Activated naive CD8-positive, alpha-beta T cell treated with anti-CD3 and anti-CD28 coated beads, Interleukin-2, amount 50 U/mL, for 24 hours (primary cell): ENCODE data around the gene SHB.
A peak's percentile ranks its signal among the peaks of the same experiment; 100 is the strongest.

ENCODE experiments used
- ATAC-seq: fragments of 150-1000 bp; cut with Tn5 transposase; one replicate; pipeline ENCODE4 v1.10.0; 2021
- DNase-seq: peaks from one replicate; pipeline ENCODE4 v3.0.0; 2021
- H3K27ac Mint-ChIP-seq: one replicate; pipeline ENCODE4 v1.8.0; 2021; ENCODE audit warnings: mild to moderate bottlenecking, mixed read lengths
- H3K27me3 Mint-ChIP-seq: one replicate; pipeline ENCODE4 v1.8.0; 2021; ENCODE audit warnings: mixed read lengths
- H3K36me3 Mint-ChIP-seq: one replicate; pipeline ENCODE4 v1.8.0; 2021; ENCODE audit warnings: low read depth, mixed read lengths
- H3K4me1 Mint-ChIP-seq: one replicate; pipeline ENCODE4 v1.8.0; 2021; ENCODE audit warnings: mixed read lengths
- H3K4me3 Mint-ChIP-seq: one replicate; pipeline ENCODE4 v1.8.0; 2021; ENCODE audit warnings: mild to moderate bottlenecking, moderate library complexity, mixed read lengths
- H3K9me3 Mint-ChIP-seq: one replicate; pipeline ENCODE4 v1.8.0; 2021; ENCODE audit warnings: mixed read lengths

The SHB gene

GRCh38 chr9:37927132-37927531, 141.9 kb downstream of the SHB start:
- H3K4me3 Mint-ChIP-seq, result no peak overlapping the region
- no peaks in the 10 kb centered on the region for H3K4me1 Mint-ChIP-seq
- DNase-seq, result no peak
- H3K36me3 Mint-ChIP-seq, result no peaks in the 10 kb centered on the region
- no peaks in the 10 kb centered on the region for H3K9me3 Mint-ChIP-seq
- ATAC-seq, result no peak
- no peaks in the 10 kb centered on the region for H3K27me3 Mint-ChIP-seq
- H3K27ac Mint-ChIP-seq, result no peak overlapping the region

- no peak overlapping the region for H3K4me3 Mint-ChIP-seq
- ATAC-seq (no peak), DNase-seq (no peak)
- H3K27ac Mint-ChIP-seq, result no peak overlapping the region
- no peaks in the 10 kb centered on the region for H3K9me3 Mint-ChIP-seq
- no peaks in the 10 kb centered on the region for H3K27me3 Mint-ChIP-seq
- no peaks in the 10 kb centered on the region for H3K4me1 Mint-ChIP-seq
- no peaks in the 10 kb centered on the region for H3K36me3 Mint-ChIP-seq
These were observed 142.3 kb downstream of the SHB start for GRCh38 chr9:37926737-37927118.

DNA sequence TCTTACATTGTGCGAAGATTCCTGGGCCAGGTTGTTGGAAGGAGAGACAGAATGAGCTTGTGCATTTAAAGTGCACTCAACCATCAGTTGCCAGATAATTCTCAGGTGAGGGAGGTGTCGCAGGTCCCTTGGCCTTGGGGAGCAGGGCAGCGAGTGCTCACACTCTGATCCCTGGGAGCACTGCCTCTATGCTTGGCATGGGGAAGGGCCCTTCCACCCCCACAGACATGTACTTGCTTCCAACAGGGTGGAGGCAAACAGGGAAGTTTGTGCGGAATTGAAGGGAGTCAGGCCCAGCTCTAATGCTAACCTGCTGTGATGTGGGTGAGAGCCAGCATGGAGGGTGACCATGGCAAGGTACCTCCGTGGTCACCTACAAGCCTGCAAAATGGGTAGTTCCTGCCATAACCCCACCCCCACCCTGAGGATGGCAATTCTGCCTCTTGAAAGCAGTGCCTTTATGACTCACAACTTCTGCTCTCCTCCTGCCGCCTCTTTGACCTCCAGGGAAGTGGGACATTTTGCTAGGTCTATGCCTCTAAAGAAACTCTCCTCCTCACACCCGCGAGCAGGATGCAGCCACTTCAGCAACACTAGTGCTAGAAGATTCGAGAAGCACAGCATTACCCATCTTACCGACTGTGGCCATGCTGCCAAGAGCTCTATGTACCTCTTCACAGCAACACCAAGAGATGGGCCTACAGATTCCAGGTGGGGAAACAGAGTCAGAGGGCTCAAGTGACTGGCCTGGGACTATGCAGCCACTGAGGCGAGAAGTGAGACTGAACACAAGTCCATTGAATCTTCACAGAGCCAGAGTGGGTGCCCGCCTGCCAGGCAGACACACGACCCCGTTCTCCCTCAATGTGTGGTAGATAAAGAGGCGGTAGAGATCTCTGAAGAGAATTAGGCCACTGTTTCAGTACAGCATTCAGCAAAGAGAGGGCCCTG, 143.0 kb downstream of the SHB start:
- Mint-ChIP-seq H3K9me3 (no peaks in the 10 kb centered on the region), H3K36me3 (no peaks in the 10 kb centered on the region), H3K27ac (no peak overlapping the region), H3K27me3 (no peaks in the 10 kb centered on the region), H3K4me1 (no peaks in the 10 kb centered on the region), H3K4me3 (no peak overlapping the region)
- ATAC-seq (no peak), DNase-seq (no peak)

GRCh38 chr9:37925006-37925405, 144.0 kb downstream of the SHB start:
- no peak for ATAC-seq
- Mint-ChIP-seq H3K4me1 (no peaks in the 10 kb centered on the region), H3K36me3 (no peaks in the 10 kb centered on the region), H3K9me3 (no peaks in the 10 kb centered on the region), H3K4me3 (no peak overlapping the region), H3K27ac (no peak overlapping the region), H3K27me3 (no peaks in the 10 kb centered on the region)
- DNase-seq, result no peak

DNA sequence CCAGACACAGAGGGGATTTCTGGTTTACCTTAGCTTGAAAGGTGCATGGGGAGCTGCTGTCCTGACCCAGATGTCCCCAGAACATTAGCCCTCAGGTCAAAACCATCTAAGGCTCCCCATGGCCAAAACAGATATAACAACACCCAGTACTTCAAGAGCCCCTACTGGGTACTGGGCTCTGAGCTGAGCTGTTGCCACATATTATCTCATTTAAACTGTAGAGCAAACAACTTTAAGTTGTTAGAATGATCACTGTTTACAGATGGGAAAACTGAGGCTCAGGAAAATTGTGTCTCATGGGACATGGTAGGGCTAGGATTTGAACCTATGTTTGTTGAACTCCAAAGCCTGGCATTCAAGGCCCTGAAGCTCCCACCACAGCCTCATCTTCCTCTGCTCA, 144.5 kb downstream of the SHB start:
- DNase-seq (no peak), ATAC-seq (no peak)
- H3K27ac Mint-ChIP-seq, result no peak overlapping the region
- no peaks in the 10 kb centered on the region for H3K9me3 Mint-ChIP-seq
- no peaks in the 10 kb centered on the region for H3K27me3 Mint-ChIP-seq
- H3K4me3 Mint-ChIP-seq, result no peak overlapping the region
- no peaks in the 10 kb centered on the region for H3K36me3 Mint-ChIP-seq
- H3K4me1 Mint-ChIP-seq, result no peaks in the 10 kb centered on the region

DNA sequence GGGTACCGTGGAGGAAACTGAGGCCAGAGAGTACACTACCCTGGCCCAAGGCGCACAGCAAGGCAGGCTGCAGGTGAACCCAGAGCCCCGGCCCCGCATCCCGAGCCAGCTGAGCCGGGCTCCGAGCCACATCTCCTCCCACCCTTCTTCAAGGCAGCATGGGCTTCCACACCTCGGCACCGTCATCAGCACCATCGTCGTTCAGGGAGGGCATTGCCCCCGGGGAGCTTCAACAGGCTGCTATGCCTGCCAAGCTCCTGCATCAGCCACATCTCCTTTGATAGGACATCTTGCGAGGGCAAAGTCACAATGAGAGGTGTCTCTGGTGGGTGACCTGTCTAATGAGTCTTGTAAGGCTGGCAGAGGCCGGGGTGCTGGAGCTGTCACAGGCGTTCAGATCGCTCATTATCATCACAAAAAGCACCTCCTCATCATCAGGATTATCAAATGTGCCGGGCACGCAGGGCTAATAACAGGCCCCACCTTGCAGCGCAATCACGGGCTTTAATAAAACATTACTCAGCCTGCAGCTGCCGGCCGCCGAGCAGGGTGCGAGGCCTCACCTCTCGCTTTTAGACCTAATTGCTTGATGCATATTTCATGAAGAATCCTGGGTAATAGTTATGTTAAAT, 145.1 kb downstream of the SHB start:
- Mint-ChIP-seq H3K4me1 (no peaks in the 10 kb centered on the region), H3K27ac (no peak overlapping the region), H3K27me3 (no peaks in the 10 kb centered on the region), H3K36me3 (no peaks in the 10 kb centered on the region), H3K9me3 (no peaks in the 10 kb centered on the region), H3K4me3 (no peak overlapping the region)
- DNase-seq (no peak), ATAC-seq (no peak)

- no peaks in the 10 kb centered on the region for H3K4me1 Mint-ChIP-seq
- H3K27ac Mint-ChIP-seq, result no peak overlapping the region
- H3K27me3 Mint-ChIP-seq, result no peaks in the 10 kb centered on the region
- DNase-seq (no peak), ATAC-seq (no peak)
- no peak overlapping the region for H3K4me3 Mint-ChIP-seq
- no peaks in the 10 kb centered on the region for H3K9me3 Mint-ChIP-seq
- no peaks in the 10 kb centered on the region for H3K36me3 Mint-ChIP-seq
These were observed 145.8 kb downstream of the SHB start for GRCh38 chr9:37923118-37923795.

- DNase-seq (no peak), ATAC-seq (no peak)
- Mint-ChIP-seq H3K4me1 (no peaks in the 10 kb centered on the region), H3K4me3 (no peak overlapping the region), H3K27me3 (no peaks in the 10 kb centered on the region), H3K36me3 (no peaks in the 10 kb centered on the region), H3K27ac (no peak overlapping the region), H3K9me3 (no peaks in the 10 kb centered on the region)
These were observed 146.5 kb downstream of the SHB start for GRCh38 chr9:37922363-37923117.

GRCh38 chr9:37921546-37922300, 147.3 kb downstream of the SHB start:
- Mint-ChIP-seq H3K9me3 (no peaks in the 10 kb centered on the region), H3K4me3 (no peak overlapping the region), H3K4me1 (no peaks in the 10 kb centered on the region), H3K27me3 (no peaks in the 10 kb centered on the region), H3K27ac (no peak overlapping the region), H3K36me3 (no peaks in the 10 kb centered on the region)
- no peak for ATAC-seq
- DNase-seq, result no peak

GRCh38 chr9:37921168-37921510, 147.9 kb downstream of the SHB start:
- DNase-seq (no peak), ATAC-seq (no peak)
- H3K4me3 Mint-ChIP-seq, result no peak overlapping the region
- no peaks in the 10 kb centered on the region for H3K4me1 Mint-ChIP-seq
- H3K9me3 Mint-ChIP-seq, result no peaks in the 10 kb centered on the region
- no peaks in the 10 kb centered on the region for H3K27me3 Mint-ChIP-seq
- H3K36me3 Mint-ChIP-seq, result no peaks in the 10 kb centered on the region
- no peak overlapping the region for H3K27ac Mint-ChIP-seq

DNA sequence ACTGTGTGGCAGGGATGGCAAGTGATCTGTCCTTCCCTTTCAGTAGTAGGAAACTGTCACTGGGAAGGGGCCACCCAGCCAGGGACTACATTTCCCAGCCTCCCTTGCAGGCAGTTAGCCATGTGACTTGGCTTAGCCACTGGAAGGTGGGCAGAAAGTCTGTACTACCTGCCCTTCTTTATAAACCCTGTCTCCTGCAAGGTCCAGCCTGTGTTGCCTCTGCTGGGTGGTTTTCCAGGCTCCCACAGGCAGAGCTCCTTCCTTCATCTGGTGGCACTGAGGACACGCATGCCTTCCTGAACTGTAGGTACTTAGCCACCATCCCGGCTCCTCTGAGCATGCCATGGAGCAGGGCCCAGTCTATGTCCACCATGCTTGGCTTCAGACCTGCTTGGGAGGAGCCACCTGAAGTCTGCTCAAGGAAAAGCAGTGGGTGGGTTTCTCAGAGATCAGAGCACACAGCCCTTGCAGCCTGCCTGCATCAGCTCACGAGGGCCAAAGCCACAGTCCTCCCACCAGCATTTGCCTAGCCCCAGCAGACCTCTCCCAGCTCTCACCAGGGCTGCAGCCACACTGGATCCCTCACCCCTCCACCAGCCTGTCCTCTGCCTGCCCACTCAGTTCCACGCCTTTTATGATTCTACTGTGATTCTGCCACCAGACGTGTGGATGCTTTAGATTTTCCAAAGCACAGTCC, 148.4 kb downstream of the SHB start:
- ATAC-seq, result no peak

DNA sequence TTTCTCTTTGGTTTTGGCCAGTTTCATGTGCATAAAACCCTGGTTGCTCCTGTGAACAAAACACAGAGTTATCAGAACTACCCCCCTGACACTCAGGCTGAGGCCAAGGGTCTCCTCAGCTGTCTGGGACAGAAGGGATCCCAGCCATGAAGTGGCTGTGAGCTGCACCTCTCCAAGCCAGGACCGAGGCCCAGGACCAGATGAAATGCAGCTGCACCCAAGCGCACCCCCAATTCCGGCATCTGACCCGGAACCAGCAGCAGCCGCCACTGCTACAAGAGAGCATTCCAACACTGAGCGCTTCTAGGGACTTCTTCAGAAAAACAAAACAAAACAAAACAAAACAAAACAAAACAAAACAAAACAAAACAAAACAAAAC, 149.1 kb downstream of the SHB start:
- Mint-ChIP-seq H3K9me3 (no peaks in the 10 kb centered on the region), H3K36me3 (no peaks in the 10 kb centered on the region)

More for the DNA sequence above, 148.4 kb downstream of the SHB start:
- Mint-ChIP-seq H3K4me1 (no peaks in the 10 kb centered on the region), H3K36me3 (no peaks in the 10 kb centered on the region), H3K4me3 (no peak overlapping the region), H3K27me3 (no peaks in the 10 kb centered on the region), H3K27ac (no peak overlapping the region), H3K9me3 (no peaks in the 10 kb centered on the region)
- peak; percentile 10 for DNase-seq

GRCh38 chr9:37919246-37919955, 149.6 kb downstream of the SHB start:
- DNase-seq, result no peak
- Mint-ChIP-seq H3K27me3 (no peaks in the 10 kb centered on the region), H3K4me1 (no peaks in the 10 kb centered on the region), H3K9me3 (no peaks in the 10 kb centered on the region), H3K4me3 (no peak overlapping the region), H3K36me3 (no peaks in the 10 kb centered on the region), H3K27ac (no peak overlapping the region)
- ATAC-seq, result no peak

More for the DNA sequence above, 149.1 kb downstream of the SHB start:
- Mint-ChIP-seq H3K4me1 (no peaks in the 10 kb centered on the region), H3K27me3 (no peaks in the 10 kb centered on the region), H3K27ac (no peak overlapping the region), H3K4me3 (no peak overlapping the region)
- no peak for DNase-seq
- ATAC-seq, result no peak
